Right lobe of liver (tissue), 4 donors: ENCODE measurements around the gene TCEAL4.

Source experiments
- CTCF ChIP-seq, 4 donors: fragments of 200-600 bp in 3 of 4; fragments of 450-650 bp in 1 of 4; IDR thresholded peaks; one replicate each; pipeline versions ENCODE4 v1.5.1 to v1.8.0; 2016 to 2022; ENCODE audit warnings: antibody characterized with exemption in 4 of 4, mild to moderate bottlenecking in 2 of 4
- POLR2A ChIP-seq: fragments of 450-650 bp; IDR thresholded peaks from one replicate; pipeline ENCODE4 v1.6.1; 2017; ENCODE audit warnings: antibody characterized with exemption, mild to moderate bottlenecking
- donor health status: DM: no; HTN: no; CAD: no.
- donor health status: DM: no; HTN: no; CAD: no.
- donor health status: DM: no; HTN: yes; CAD: no.

- TF ChIP-seq CTCF (IDR thresholded peaks at IDR 0.05): no peak
- TF ChIP-seq POLR2A: no peak
Observed at GRCh38 chrX:103631145-103631544, 45.8 kb downstream of the TCEAL4 start.
